Activated CD8-positive, alpha-beta memory T cell treated with anti-CD3 and anti-CD28 coated beads, Interleukin-2, amount 10 ng/mL, durations not matched to agents 7 days and 5 days (primary cell): ENCODE data around the gene MTRFR. TPM values are rescaled to one million over a fixed set of nuclear protein-coding genes. Genes with fewer than 3 reads are reported as not detected.
"Not testable (repeated sequence)": the region's sequence is repeated elsewhere in the genome, so short reads cannot be mapped to it uniquely, and the experiment has no call there.

Source experiments
- ATAC-seq: fragments of 150-1000 bp; cut with Tn5 transposase; one replicate; pipeline ENCODE4 v1.10.0; 2021; ENCODE audit warnings: moderate library complexity
- CTCF ChIA-PET: fragments of 350-600 bp; sonication (Branson Sonifier 250); formaldehyde crosslinking; loops from one replicate; lab custom pipeline; 2021; ENCODE audit warnings: antibody characterized with exemption; lab: Charles Lee
- DNase-seq: peaks from one replicate; pipeline ENCODE4 v3.0.0-alpha.2; 2020
- H3K27ac Mint-ChIP-seq: one replicate; pipeline ENCODE4 v1.8.0; 2021; ENCODE audit warnings: mild to moderate bottlenecking, mixed read lengths
- H3K27me3 Mint-ChIP-seq: one replicate; pipeline ENCODE4 v1.8.0; 2021; ENCODE audit warnings: mixed read lengths
- H3K36me3 Mint-ChIP-seq: one replicate; pipeline ENCODE4 v1.8.0; 2021; ENCODE audit warnings: mild to moderate bottlenecking, mixed read lengths
- H3K4me1 Mint-ChIP-seq: one replicate; pipeline ENCODE4 v1.8.0; 2021; ENCODE audit warnings: mixed read lengths
- H3K4me3 Mint-ChIP-seq: one replicate; pipeline ENCODE4 v1.8.0; 2021; ENCODE audit warnings: mild to moderate bottlenecking, moderate library complexity, mixed read lengths
- H3K9me3 Mint-ChIP-seq: one replicate; pipeline ENCODE4 v1.8.0; 2022; ENCODE audit warnings: low read depth, mixed read lengths
- total RNA-seq, 2 experiments: library from RNA; stranded (reverse); gene quantifications; one replicate each; pipeline ENCODE4 v1.2.3, GENCODE V29; 2021

Gene MTRFR
- 10 to 100 TPM; 29.5 to 31.7 TPM for total RNA-seq

DNA sequence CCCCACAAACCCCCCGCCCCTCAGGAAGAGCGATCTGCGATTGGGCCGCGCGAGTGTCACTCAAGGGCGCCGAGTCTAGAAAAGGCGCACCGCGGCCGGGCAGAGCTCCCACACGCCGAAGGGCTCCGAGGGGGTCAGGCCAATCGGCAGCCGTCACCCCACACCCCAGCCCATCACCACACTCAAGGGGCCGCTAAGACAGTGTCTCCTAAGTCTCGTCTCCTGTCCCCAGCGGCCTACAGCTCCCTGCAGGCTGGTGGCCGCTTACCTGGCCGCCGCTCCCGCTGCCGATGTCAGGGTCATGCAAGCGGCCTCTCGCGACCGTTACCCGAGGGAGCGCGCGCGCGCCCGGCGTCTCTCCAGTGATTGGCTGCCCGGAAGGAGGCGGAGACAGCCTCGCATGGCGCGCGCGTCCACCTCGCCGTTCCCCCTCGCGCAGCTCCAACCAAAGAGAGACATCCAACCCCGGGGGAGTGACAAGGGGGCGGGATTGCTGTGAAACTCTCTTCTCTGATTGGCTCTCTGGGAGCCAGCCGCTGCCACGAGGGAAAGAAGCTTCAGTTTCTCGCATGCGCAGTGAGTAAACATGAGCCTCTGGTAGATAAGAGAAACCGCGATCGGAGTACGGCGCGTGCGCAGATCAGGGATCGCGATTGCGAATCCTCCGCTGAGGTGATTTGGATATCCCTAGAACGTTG, at the start of gene MTRFR, which contains the start of gene MPHOSPH9:
TSS of gene MTRFR (plus strand) at position 630 of the 698 bp plus-strand sequence. CDS start 20,239 bp downstream, outside the sequence.
TSS of gene MPHOSPH9 (minus strand) at position 335 of the 698 bp plus-strand sequence. CDS start 2,777 bp downstream, outside the sequence.
- Mint-ChIP-seq H3K36me3 (peaks cover 46% of the 10 kb centered on the region), H3K27me3 (no peaks in the 10 kb centered on the region), H3K9me3 (no peaks in the 10 kb centered on the region), H3K27ac (peak within 1 kb of the TSS; percentile 98), H3K4me3 (peak within 1 kb of the TSS; percentile 98), H3K4me1 (peaks cover 62% of the 10 kb centered on the region)
- CTCF ChIA-PET, result interaction anchor here (0.7 to 5.9 kb wide), 13 partner anchors 10 to 349 kb away, joined by 3 to 43 read pairs (median 3); partner anchors contain the start of gene OGFOD2
- ATAC-seq (peak; percentile 91), DNase-seq (peak; percentile 100)

- Mint-ChIP-seq H3K4me1 (peaks cover 7% of the 10 kb centered on the region), H3K36me3 (peaks cover 50% of the 10 kb centered on the region), H3K9me3 (peaks cover 2% of the 10 kb centered on the region)
Observed at GRCh38 chr12:123187637-123188036, 45.6 kb upstream of the MTRFR start.

DNA sequence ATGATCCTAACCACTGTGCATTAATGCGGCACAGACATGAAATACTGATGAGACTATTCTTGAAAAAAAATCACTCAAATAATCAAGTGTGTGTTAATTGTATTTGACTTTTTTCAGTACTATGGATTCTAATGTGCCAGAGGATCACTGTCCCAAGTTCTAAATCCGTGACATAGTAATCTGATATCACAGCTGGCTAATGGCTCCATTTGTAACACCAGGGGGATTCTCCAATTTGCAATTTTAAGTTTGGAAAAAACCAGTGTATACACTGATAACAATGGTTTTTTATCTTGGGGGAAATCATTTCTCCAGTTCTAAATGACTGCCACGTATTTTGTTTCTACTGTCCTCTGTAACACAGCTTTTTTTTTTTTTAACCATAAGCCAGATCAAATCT, 33.3 kb upstream of the MTRFR start:
- CTCF ChIA-PET, result interaction anchor here (2.3 kb wide), 1 partner anchor 38 kb away, joined by 6 read pairs; no protein-coding TSS in a partner anchor
- no peaks in the 10 kb centered on the region for H3K9me3 Mint-ChIP-seq
- no peaks in the 10 kb centered on the region for H3K27me3 Mint-ChIP-seq
- no peak overlapping the region for H3K4me3 Mint-ChIP-seq
- ATAC-seq (no peak), DNase-seq (peak; percentile 11)
- H3K4me1 Mint-ChIP-seq, result peaks cover 18% of the 10 kb centered on the region
- H3K27ac Mint-ChIP-seq, result peak overlapping the region; percentile 61
- peaks cover 45% of the 10 kb centered on the region for H3K36me3 Mint-ChIP-seq

More at GRCh38 chr12:123187637-123188036, 45.6 kb upstream of the MTRFR start:
- no peaks in the 10 kb centered on the region for H3K27me3 Mint-ChIP-seq
- CTCF ChIA-PET, result interaction anchor here (1.1 kb wide), 1 partner anchor 51 kb away, joined by 3 read pairs; no protein-coding TSS in a partner anchor
- H3K27ac Mint-ChIP-seq, result no peak overlapping the region
- no peak for DNase-seq
- H3K4me3 Mint-ChIP-seq, result no peak overlapping the region
- no peak for ATAC-seq

DNA sequence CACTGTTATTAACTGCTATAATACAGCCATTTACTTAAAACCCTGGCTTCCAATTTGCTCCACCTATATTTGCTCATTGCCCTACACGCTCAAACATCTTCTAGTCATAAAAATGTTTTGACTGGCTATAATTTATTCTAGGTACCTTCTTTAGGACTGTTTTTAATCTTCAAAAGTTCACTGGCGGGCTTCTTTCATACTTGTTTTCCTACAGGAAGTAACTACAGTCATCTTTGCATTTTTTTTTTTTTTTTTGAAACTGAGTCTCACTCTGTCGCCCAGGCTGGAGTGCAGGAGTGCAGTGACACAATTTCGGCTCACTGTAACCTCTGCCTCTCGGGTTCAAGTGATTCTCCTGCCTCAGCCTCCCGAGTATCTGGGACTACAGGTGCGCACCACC, 32.8 kb upstream of the MTRFR start:
- ATAC-seq (peak; percentile 39), DNase-seq (peak; percentile 27)
- CTCF ChIA-PET, result interaction anchor here (2.3 kb wide), 1 partner anchor 38 kb away, joined by 6 read pairs; no protein-coding TSS in a partner anchor
- Mint-ChIP-seq H3K27me3 (no peaks in the 10 kb centered on the region), H3K4me1 (peaks cover 18% of the 10 kb centered on the region), H3K27ac (peak overlapping the region; percentile 61), H3K36me3 (peaks cover 47% of the 10 kb centered on the region), H3K9me3 (no peaks in the 10 kb centered on the region), H3K4me3 (no peak overlapping the region)

DNA sequence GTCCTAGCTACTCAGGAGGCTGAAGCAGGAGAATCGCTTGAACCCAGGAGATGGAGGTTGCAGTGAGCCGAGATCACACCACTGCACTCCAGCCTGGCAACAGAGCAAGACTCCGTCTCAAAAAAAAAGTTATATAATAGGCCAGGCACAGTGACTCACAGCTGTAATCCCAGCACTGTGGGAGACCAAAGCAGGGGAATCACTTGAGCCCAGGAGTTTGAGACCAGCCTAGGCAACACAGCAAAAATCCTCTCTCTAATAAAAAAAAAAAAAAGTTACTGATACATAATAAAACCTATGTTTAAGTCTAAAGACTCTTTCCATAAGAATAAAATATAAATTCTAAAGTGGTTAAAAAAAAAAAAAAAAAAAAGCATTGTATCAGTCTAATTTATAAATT, 26.4 kb upstream of the MTRFR start:
- ATAC-seq, CTCF ChIA-PET, H3K9me3 Mint-ChIP-seq, H3K27ac Mint-ChIP-seq, H3K27me3 Mint-ChIP-seq, H3K4me3 Mint-ChIP-seq, H3K4me1 Mint-ChIP-seq: not testable (repeated sequence)
- peaks cover 55% of the 10 kb centered on the region for H3K36me3 Mint-ChIP-seq
- DNase-seq, result peak; percentile 1

GRCh38 chr12:123207815-123208214, 25.4 kb upstream of the MTRFR start:
- CTCF ChIA-PET, result interaction anchor here (1.9 kb wide), 1 partner anchor 25 kb away, joined by 8 read pairs; the partner anchor contains the start of genes MPHOSPH9 and MTRFR
- not testable (repeated sequence) for H3K9me3 Mint-ChIP-seq, H3K4me1 Mint-ChIP-seq

GRCh38 chr12:123223241-123223668, 10.0 kb upstream of the MTRFR start:
- Mint-ChIP-seq H3K9me3 (no peaks in the 10 kb centered on the region), H3K36me3 (peaks cover 54% of the 10 kb centered on the region), H3K4me1 (peaks cover 42% of the 10 kb centered on the region), H3K4me3 (peak overlapping the region; percentile 64), H3K27me3 (no peaks in the 10 kb centered on the region), H3K27ac (peak overlapping the region; percentile 95)
- ATAC-seq, result peak; percentile 92
- peak; percentile 86 for DNase-seq
- CTCF ChIA-PET, result interaction anchor here (1.1 to 3.9 kb wide), 8 partner anchors 9 to 379 kb away, joined by 3 to 43 read pairs (median 3); partner anchors contain the start of genes DDX55, MPHOSPH9 and MTRFR

More at GRCh38 chr12:123207815-123208214, 25.4 kb upstream of the MTRFR start:
- not testable (repeated sequence) for H3K27me3 Mint-ChIP-seq, ATAC-seq, H3K4me3 Mint-ChIP-seq, H3K27ac Mint-ChIP-seq
- peaks cover 52% of the 10 kb centered on the region for H3K36me3 Mint-ChIP-seq
- peak; percentile 7 for DNase-seq

GRCh38 chr12:123225443-123225842, 7.8 kb upstream of the MTRFR start:
- Mint-ChIP-seq H3K4me3 (no peak overlapping the region), H3K4me1 (peaks cover 58% of the 10 kb centered on the region), H3K27ac (peak overlapping the region; percentile 49), H3K36me3 (peaks cover 48% of the 10 kb centered on the region), H3K9me3 (no peaks in the 10 kb centered on the region), H3K27me3 (no peaks in the 10 kb centered on the region)
- DNase-seq (no peak), ATAC-seq (no peak)
- CTCF ChIA-PET, result interaction anchor here (5.0 kb wide), 1 partner anchor 13 kb away, joined by 37 read pairs; no protein-coding TSS in a partner anchor

GRCh38 chr12:123227581-123228258, 5.5 kb upstream of the MTRFR start:
- CTCF ChIA-PET, result interaction anchor here (1.1 to 5.0 kb wide), 3 partner anchors 10 to 138 kb away, joined by 3 to 37 read pairs (median 5); no protein-coding TSS in a partner anchor
- H3K4me1 Mint-ChIP-seq, result peaks cover 62% of the 10 kb centered on the region
- no peak for DNase-seq

DNA sequence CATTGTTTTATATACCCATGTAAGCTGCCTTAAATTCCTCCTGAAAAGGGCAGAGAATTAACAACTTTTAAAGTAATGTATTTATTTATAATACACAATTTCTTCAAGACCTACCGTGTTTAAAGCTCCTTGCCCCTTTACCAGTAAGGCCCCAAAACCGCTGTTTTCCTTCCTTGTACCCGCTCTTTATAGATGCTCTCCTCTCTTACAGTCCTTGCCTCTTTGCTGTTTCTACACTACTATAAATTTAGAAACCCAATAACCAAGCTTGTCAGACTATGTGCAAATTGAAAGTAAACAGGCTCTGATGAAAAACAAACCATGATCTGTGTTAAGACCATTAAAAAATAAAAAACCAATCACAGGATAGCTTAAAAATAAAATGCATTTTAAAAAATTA, 4.2 kb upstream of the MTRFR start:
- peaks cover 56% of the 10 kb centered on the region for H3K4me1 Mint-ChIP-seq
- H3K27me3 Mint-ChIP-seq, result no peaks in the 10 kb centered on the region
- ATAC-seq (no peak), DNase-seq (peak; percentile 40)
- H3K4me3 Mint-ChIP-seq, result peak overlapping the region; percentile 74
- H3K9me3 Mint-ChIP-seq, result no peaks in the 10 kb centered on the region
- peak overlapping the region; percentile 92 for H3K27ac Mint-ChIP-seq
- CTCF ChIA-PET, result interaction anchor here (1.1 to 5.0 kb wide), 3 partner anchors 9 to 186 kb away, joined by 3 to 37 read pairs (median 5); no protein-coding TSS in a partner anchor
- H3K36me3 Mint-ChIP-seq, result peaks cover 41% of the 10 kb centered on the region

More at GRCh38 chr12:123227581-123228258, 5.5 kb upstream of the MTRFR start:
- Mint-ChIP-seq H3K9me3 (no peaks in the 10 kb centered on the region), H3K27ac (peak overlapping the region; percentile 25), H3K27me3 (no peaks in the 10 kb centered on the region), H3K36me3 (peaks cover 37% of the 10 kb centered on the region), H3K4me3 (peak overlapping the region; percentile 74)
- ATAC-seq, result no peak

DNA sequence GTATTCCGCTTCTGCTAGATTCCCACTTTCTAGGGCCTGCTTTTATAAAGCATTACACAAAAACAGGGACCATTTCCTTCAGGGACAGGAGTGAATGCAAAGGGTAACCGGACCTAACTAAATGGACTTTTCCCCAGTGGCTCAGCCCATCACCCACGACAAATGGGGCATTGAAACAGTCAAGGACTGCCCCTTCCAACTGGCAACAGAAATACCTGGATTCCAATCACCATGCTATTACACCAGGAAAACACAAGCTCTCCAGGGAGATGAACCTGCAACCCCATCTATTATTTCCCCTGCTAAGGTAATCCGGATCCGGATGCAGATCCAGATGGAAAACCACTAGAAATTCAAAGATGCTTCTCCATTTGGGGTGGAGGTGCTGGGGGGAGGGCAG, 1.3 kb upstream of the MTRFR start:
- H3K9me3 Mint-ChIP-seq, result no peaks in the 10 kb centered on the region
- no peaks in the 10 kb centered on the region for H3K27me3 Mint-ChIP-seq
- DNase-seq (peak; percentile 41), ATAC-seq (no peak)
- peaks cover 46% of the 10 kb centered on the region for H3K36me3 Mint-ChIP-seq
- peak overlapping the region; percentile 98 for H3K27ac Mint-ChIP-seq
- H3K4me3 Mint-ChIP-seq, result peak overlapping the region; percentile 98
- H3K4me1 Mint-ChIP-seq, result peaks cover 59% of the 10 kb centered on the region
- CTCF ChIA-PET, result interaction anchor here (0.7 to 5.9 kb wide), 7 partner anchors 9 to 350 kb away, joined by 3 to 43 read pairs (median 10); no protein-coding TSS in a partner anchor

DNA sequence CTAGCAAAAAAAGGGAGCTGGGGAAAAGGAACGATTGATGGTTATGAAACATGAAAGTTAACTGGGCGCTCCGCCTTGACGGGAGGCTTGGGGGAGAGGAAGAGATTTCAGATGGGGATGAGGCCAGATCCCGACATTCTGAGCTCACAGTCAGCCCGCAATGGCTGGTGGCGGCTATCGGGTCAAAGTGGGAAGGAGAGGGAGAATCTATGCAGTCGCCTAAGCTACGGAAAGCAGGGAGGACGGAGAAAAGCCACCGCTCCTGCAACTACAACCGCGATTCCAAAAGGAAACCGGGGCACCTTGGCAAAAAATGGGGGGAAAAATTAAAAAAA, 797 bp upstream of the MTRFR start:
- Mint-ChIP-seq H3K27me3 (no peaks in the 10 kb centered on the region), H3K4me1 (peaks cover 62% of the 10 kb centered on the region), H3K36me3 (peaks cover 46% of the 10 kb centered on the region), H3K9me3 (no peaks in the 10 kb centered on the region), H3K4me3 (peak overlapping the region; percentile 98), H3K27ac (peak overlapping the region; percentile 98)
- ATAC-seq, result no peak
- no peak for DNase-seq
- CTCF ChIA-PET, result interaction anchor here (0.7 to 5.9 kb wide), 9 partner anchors 9 to 350 kb away, joined by 3 to 43 read pairs (median 8); no protein-coding TSS in a partner anchor
